ENCODE measurements around the gene MTA1. TPM values are rescaled to one million over a fixed set of nuclear protein-coding genes. Genes with fewer than 3 reads are reported as not detected.
A peak's percentile ranks its signal among the peaks of the same experiment; 100 is the strongest.

The MTA1 gene
- total and polyA plus RNA-seq, 4 donors: 3.7 to 28.1 (median 21.0) TPM

DNA sequence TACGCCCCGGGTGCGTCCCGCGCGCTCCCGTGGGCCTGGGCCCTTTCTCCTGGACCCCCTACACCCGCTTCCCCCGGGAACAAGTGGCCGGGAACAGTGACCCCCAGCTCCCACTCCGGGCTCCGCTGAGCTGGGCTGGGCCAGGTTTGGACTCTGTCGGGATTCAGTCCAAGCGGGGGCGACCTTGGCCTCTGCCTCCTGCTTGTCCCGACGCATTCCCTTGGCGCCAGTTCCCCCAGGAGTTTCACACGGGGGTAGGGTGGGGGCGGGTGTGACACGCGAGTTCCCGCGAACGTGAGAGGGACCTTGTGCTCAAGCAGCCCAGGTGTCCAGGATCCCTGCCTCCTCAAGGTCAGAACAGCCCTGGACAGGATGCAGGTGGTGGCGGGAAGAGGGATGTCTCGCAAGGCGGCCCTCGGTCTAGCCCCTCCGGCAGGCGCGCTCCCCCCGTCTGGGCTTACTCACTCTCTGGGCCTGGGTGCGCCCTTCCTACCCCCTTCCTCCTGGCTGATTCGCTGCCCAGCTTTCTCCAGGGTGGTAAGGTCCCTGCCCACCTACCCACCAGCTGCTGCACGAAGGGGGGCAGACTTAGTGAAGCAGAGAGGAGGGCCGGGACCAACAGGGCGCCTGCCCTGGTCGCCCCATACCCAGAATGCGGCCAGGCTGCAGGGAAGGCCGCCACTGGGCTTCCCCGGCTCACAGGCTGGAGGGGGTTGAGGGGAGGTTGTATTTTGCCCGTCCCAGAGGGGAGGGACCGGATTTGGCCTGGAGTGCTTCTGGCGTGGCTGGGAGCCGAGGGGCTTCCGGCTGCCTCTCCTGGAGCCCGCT lies 55.9 kb downstream of the MTA1 start:
- no peak for DNase-seq (ENCODE audit: low spot score)
- peaks cover 27 to 52% (median 38%) of the 10 kb centered on the region in 4 donors for H3K4me1 ChIP-seq (ENCODE audit: control insufficient read depth in 4 of 4, insufficient read depth in 4 of 4, low read length in 3 of 4)
- H3K4me3 ChIP-seq (ENCODE audit: low read depth in 1 of 3, low read length in 3 of 3): peak overlapping the region in 2 of 3 donors; percentile 45 to 84
- 6% methylated on average over 48 of the region's 48 CpGs for WGBS
- H3K9ac ChIP-seq (ENCODE audit: low read depth in 1 of 2, low read length in 2 of 2): peak overlapping the region; percentile 60 to 64
- H3K9me3 ChIP-seq (ENCODE audit: control insufficient read depth in 4 of 4, low read length in 3 of 4): no peaks in the 10 kb centered on the region
- H3K36me3 ChIP-seq (ENCODE audit: control insufficient read depth in 4 of 4, insufficient read depth in 3 of 4, low read depth in 1 of 4, low read length in 3 of 4): peaks cover 0 to 3% (median 0%) of the 10 kb centered on the region in 4 donors
- H3K27ac ChIP-seq (ENCODE audit: low read depth in 1 of 2, low read length in 2 of 2): peak overlapping the region; percentile 88 to 94
- no peaks in the 10 kb centered on the region for H3K27me3 ChIP-seq (ENCODE audit: control insufficient read depth in 4 of 4, insufficient read depth in 4 of 4, low read length in 3 of 4)
- peak; percentile 22 to 48 for TF ChIP-seq HNF4A (conservative IDR thresholded peaks at IDR 0.05)
- TF ChIP-seq RXRA (IDR thresholded peaks at IDR 0.05): peak in 1 of 2 donors; percentile 39
- no peak for TF ChIP-seq TAF1 (conservative IDR thresholded peaks at IDR 0.05)

DNA sequence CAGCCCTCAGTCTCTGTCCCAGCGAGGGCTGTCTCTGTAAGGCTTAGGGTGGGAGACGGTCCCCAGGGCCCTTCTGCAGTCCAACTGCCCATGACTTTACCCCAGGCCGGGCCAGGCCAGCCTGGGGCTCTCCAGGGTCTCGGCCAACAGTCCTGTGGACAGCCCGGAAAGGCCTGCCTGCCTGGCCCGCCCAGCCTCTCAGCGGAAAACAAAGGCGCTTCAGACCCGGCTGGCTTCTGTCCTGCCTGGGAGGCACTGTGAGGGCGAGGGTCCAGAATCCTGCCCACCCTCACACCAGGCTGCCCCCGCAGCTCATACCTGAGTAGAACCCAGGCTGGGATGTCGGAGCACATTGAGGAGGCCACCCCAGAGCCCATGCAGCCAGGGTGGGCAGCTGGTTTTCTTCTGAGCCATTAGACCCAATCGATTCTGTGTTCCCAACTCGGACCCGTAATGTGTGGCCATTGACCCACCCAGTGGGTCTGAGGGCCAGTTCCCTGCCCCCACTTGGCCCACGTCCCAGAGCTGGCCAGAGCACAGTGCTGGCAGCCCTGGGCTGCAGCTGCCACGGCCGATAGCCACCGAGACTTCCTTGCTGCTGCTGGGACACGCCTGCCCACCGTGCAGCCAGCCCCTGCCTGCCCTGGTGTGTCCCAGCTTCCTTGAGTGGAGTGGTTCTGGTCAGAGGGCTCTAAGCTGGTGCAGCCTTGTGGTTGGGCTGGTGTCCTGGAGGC lies 56.6 kb downstream of the MTA1 start:
- TF ChIP-seq, protein P1, sequence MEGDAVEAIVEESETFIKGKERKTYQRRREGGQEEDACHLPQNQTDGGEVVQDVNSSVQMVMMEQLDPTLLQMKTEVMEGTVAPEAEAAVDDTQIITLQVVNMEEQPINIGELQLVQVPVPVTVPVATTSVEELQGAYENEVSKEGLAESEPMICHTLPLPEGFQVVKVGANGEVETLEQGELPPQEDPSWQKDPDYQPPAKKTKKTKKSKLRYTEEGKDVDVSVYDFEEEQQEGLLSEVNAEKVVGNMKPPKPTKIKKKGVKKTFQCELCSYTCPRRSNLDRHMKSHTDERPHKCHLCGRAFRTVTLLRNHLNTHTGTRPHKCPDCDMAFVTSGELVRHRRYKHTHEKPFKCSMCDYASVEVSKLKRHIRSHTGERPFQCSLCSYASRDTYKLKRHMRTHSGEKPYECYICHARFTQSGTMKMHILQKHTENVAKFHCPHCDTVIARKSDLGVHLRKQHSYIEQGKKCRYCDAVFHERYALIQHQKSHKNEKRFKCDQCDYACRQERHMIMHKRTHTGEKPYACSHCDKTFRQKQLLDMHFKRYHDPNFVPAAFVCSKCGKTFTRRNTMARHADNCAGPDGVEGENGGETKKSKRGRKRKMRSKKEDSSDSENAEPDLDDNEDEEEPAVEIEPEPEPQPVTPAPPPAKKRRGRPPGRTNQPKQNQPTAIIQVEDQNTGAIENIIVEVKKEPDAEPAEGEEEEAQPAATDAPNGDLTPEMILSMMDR (IDR thresholded peaks at IDR 0.05; ENCODE audit: low read depth, low read length, missing input control): no peak
- no peak for TF ChIP-seq FOXA1 (IDR thresholded peaks at IDR 0.05)
- no peak for TF ChIP-seq HNF4G (IDR thresholded peaks at IDR 0.05)
- peak in 1 of 2 donors; percentile 16 for TF ChIP-seq EGR1 (IDR thresholded peaks at IDR 0.05; ENCODE audit: low read depth in 2 of 2)
- TF ChIP-seq, protein P2, sequence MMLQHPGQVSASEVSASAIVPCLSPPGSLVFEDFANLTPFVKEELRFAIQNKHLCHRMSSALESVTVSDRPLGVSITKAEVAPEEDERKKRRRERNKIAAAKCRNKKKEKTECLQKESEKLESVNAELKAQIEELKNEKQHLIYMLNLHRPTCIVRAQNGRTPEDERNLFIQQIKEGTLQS (IDR thresholded peaks at IDR 0.05): no peak
- peak; percentile 7 to 29 for TF ChIP-seq RAD21 (IDR thresholded peaks at IDR 0.05)
- no peak for TF ChIP-seq JUND (IDR thresholded peaks at IDR 0.05)
- TF ChIP-seq, protein P3, sequence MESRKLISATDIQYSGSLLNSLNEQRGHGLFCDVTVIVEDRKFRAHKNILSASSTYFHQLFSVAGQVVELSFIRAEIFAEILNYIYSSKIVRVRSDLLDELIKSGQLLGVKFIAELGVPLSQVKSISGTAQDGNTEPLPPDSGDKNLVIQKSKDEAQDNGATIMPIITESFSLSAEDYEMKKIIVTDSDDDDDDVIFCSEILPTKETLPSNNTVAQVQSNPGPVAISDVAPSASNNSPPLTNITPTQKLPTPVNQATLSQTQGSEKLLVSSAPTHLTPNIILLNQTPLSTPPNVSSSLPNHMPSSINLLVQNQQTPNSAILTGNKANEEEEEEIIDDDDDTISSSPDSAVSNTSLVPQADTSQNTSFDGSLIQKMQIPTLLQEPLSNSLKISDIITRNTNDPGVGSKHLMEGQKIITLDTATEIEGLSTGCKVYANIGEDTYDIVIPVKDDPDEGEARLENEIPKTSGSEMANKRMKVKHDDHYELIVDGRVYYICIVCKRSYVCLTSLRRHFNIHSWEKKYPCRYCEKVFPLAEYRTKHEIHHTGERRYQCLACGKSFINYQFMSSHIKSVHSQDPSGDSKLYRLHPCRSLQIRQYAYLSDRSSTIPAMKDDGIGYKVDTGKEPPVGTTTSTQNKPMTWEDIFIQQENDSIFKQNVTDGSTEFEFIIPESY (IDR thresholded peaks at IDR 0.05): no peak
- TF ChIP-seq NR2F2 (IDR thresholded peaks at IDR 0.05): no peak
- TF ChIP-seq, protein P4, sequence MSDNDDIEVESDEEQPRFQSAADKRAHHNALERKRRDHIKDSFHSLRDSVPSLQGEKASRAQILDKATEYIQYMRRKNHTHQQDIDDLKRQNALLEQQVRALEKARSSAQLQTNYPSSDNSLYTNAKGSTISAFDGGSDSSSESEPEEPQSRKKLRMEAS (IDR thresholded peaks at IDR 0.05): no peak
- no peak for TF ChIP-seq FOXA2 (IDR thresholded peaks at IDR 0.05)
- TF ChIP-seq RXRA (IDR thresholded peaks at IDR 0.05): peak; percentile 81 to 87
- peak; percentile 44 to 70 for TF ChIP-seq HNF4A (conservative IDR thresholded peaks at IDR 0.05)
- no peak for TF ChIP-seq GABPA (IDR thresholded peaks at IDR 0.05 in 1 of 2, conservative IDR thresholded peaks at IDR 0.05 in 1 of 2)
- TF ChIP-seq SP1 (IDR thresholded peaks at IDR 0.05): peak; percentile 60
- TF ChIP-seq, protein P5, sequence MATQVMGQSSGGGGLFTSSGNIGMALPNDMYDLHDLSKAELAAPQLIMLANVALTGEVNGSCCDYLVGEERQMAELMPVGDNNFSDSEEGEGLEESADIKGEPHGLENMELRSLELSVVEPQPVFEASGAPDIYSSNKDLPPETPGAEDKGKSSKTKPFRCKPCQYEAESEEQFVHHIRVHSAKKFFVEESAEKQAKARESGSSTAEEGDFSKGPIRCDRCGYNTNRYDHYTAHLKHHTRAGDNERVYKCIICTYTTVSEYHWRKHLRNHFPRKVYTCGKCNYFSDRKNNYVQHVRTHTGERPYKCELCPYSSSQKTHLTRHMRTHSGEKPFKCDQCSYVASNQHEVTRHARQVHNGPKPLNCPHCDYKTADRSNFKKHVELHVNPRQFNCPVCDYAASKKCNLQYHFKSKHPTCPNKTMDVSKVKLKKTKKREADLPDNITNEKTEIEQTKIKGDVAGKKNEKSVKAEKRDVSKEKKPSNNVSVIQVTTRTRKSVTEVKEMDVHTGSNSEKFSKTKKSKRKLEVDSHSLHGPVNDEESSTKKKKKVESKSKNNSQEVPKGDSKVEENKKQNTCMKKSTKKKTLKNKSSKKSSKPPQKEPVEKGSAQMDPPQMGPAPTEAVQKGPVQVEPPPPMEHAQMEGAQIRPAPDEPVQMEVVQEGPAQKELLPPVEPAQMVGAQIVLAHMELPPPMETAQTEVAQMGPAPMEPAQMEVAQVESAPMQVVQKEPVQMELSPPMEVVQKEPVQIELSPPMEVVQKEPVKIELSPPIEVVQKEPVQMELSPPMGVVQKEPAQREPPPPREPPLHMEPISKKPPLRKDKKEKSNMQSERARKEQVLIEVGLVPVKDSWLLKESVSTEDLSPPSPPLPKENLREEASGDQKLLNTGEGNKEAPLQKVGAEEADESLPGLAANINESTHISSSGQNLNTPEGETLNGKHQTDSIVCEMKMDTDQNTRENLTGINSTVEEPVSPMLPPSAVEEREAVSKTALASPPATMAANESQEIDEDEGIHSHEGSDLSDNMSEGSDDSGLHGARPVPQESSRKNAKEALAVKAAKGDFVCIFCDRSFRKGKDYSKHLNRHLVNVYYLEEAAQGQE (IDR thresholded peaks at IDR 0.05): peak; percentile 56
- peak; percentile 85 for TF ChIP-seq YY1 (IDR thresholded peaks at IDR 0.05)
- TF ChIP-seq TAF1 (conservative IDR thresholded peaks at IDR 0.05): no peak
- 13% methylated on average over 21 of the region's 21 CpGs for WGBS
- Histone ChIP-seq H3K9ac (ENCODE audit: low read depth in 1 of 2, low read length in 2 of 2) (peak overlapping the region; percentile 60 to 64), H3K36me3 (ENCODE audit: control insufficient read depth in 4 of 4, insufficient read depth in 3 of 4, low read depth in 1 of 4, low read length in 3 of 4) (no peaks in the 10 kb centered on the region), H3K27ac (ENCODE audit: low read depth in 1 of 2, low read length in 2 of 2) (peak overlapping the region; percentile 88 to 94), H3K9me3 (ENCODE audit: control insufficient read depth in 4 of 4, low read length in 3 of 4) (no peaks in the 10 kb centered on the region), H3K4me3 (ENCODE audit: low read depth in 1 of 3, low read length in 3 of 3) (peak overlapping the region in 2 of 3 donors; percentile 45 to 84), H3K27me3 (ENCODE audit: control insufficient read depth in 4 of 4, insufficient read depth in 4 of 4, low read length in 3 of 4) (no peaks in the 10 kb centered on the region), H3K4me1 (ENCODE audit: control insufficient read depth in 4 of 4, insufficient read depth in 4 of 4, low read length in 3 of 4) (peaks cover 31 to 60% (median 43%) of the 10 kb centered on the region in 4 donors)
- no peak for DNase-seq (ENCODE audit: low spot score)
